K562 (cell line): ENCODE measurements around the gene SDCBP2. TPM values are rescaled to one million over a fixed set of nuclear protein-coding genes. Genes with fewer than 3 reads are reported as not detected.

Experiments
- ATAC-seq: fragments of 200-7000 bp; cut with Tn5 transposase; 3 replicates; pipeline ENCODE4 v1.9.1; 2020; ENCODE audit warnings: moderate library complexity
- BruUV-seq: library from RNA; stranded (reverse); fragments of 400-500 nt; replicated peaks from 2 replicates; lab custom pipeline; 2021; lab: Mats Ljungman, UMichigan
- CTCF ChIA-PET: fragments of 300-600 bp; formaldehyde crosslinking; extraction: SDS; loops from one replicate; lab custom pipeline; 2021; ENCODE audit warnings: low intra/inter-chr PET ratio; lab: Yijun Ruan, JAX
- POLR2A ChIA-PET: fragments of 300-600, 350-650 bp; sonication (Branson Sonifier 250); formaldehyde crosslinking; extraction: SDS; loops from one replicate; lab custom pipeline; 2021; ENCODE audit warnings: antibody characterized with exemption, inconsistent platforms; lab: Yijun Ruan, JAX
- DNase-seq, 4 experiments: peaks; one replicate each; pipeline versions ENCODE4 v3.0.0 to v3.0.0-alpha.2; 2011 to 2018; ENCODE audit warnings: low spot score in 3 of 4, mixed read lengths in 3 of 4; ENCODE audit errors: extremely low read depth in 1 of 4
- FAIRE-seq: peaks from 2 replicates; lab custom pipeline; 2011; peaks lifted over from hg19 to GRCh38; lab: Jason Lieb, UNC
- H2AFZ ChIP-seq: 2 replicates; pipeline ENCODE4 v1.6.0; 2011; ENCODE audit warnings: low read depth, low read length, control low read depth, inconsistent platforms
- H3K27ac ChIP-seq: fragments of 200-600 bp; 3 replicates; pipeline ENCODE4 v1.8.0; 2011; ENCODE audit warnings: low read depth, mild to moderate bottlenecking, control low read depth, inconsistent platforms, low read length, moderate library complexity, mixed read lengths; ENCODE audit errors: extremely low read depth
- H3K27me3 ChIP-seq, 2 experiments: fragments of 300-600 bp in 1 of 2; 2 replicates in 1 of 2; 3 replicates in 1 of 2; pipeline versions ENCODE4 v1.6.0 to v1.8.0; 2011; ENCODE audit warnings: inconsistent platforms in 2 of 2, low read length in 2 of 2, mild to moderate bottlenecking in 1 of 2, mixed read lengths in 1 of 2, moderate library complexity in 1 of 2; ENCODE audit not compliant: control insufficient read depth in 2 of 2, insufficient read depth in 2 of 2
- H3K36me3 ChIP-seq: fragments of 300-600 bp; 3 replicates; pipeline ENCODE4 v1.8.0; 2011; ENCODE audit warnings: mild to moderate bottlenecking, low read length, inconsistent platforms; ENCODE audit not compliant: control insufficient read depth, insufficient read depth
- H3K4me1 ChIP-seq, 2 experiments: fragments of 200-600 bp in 1 of 2; replicated peaks in 1 of 2; 2 replicates in 1 of 2; 3 replicates in 1 of 2; pipeline versions ENCODE4 v1.5.1 to v1.8.0; 2011; ENCODE audit warnings: inconsistent platforms in 2 of 2, low read length in 2 of 2, mild to moderate bottlenecking in 1 of 2, mixed read lengths in 1 of 2, moderate library complexity in 1 of 2; ENCODE audit not compliant: control insufficient read depth in 2 of 2, insufficient read depth in 2 of 2
- H3K4me2 ChIP-seq: 2 replicates; pipeline ENCODE4 v1.6.1; 2011; ENCODE audit warnings: low read length, control low read depth, inconsistent platforms, mixed read lengths; ENCODE audit not compliant: insufficient read depth
- H3K4me3 ChIP-seq: fragments of 200-600 bp; sonication (generic), shearing (Covaris generic); 2 replicates; pipeline ENCODE4 v1.5.1; 2016; ENCODE audit warnings: control low read depth, inconsistent platforms
- H3K79me2 ChIP-seq: fragments of 200-600 bp; 3 replicates; pipeline ENCODE4 v1.8.0; 2011; ENCODE audit warnings: low read length, inconsistent platforms; ENCODE audit not compliant: control insufficient read depth, insufficient read depth
- H3K9ac ChIP-seq, 2 experiments: 2 replicates each; pipeline versions ENCODE4 v1.6.0 to v1.6.1; 2011; ENCODE audit warnings: low read depth in 2 of 2, low read length in 2 of 2, control low read depth in 1 of 2, inconsistent platforms in 1 of 2, mild to moderate bottlenecking in 1 of 2, mixed read lengths in 1 of 2; ENCODE audit not compliant: insufficient read depth in 1 of 2
- H3K9me1 ChIP-seq: one replicate; pipeline ENCODE4 v1.6.0; 2011; ENCODE audit warnings: inconsistent platforms, mild to moderate bottlenecking, low read length, moderate library complexity; ENCODE audit not compliant: control insufficient read depth, insufficient read depth
- H3K9me3 ChIP-seq: replicated peaks from 2 replicates; pipeline ENCODE4 v1.5.1; 2011; ENCODE audit warnings: low read depth, low read length, inconsistent platforms; ENCODE audit not compliant: control insufficient read depth, insufficient read depth
- H4K20me1 ChIP-seq: replicated peaks from 2 replicates; pipeline ENCODE4 v1.6.1; 2011; ENCODE audit warnings: low read length, inconsistent platforms, mixed read lengths; ENCODE audit not compliant: control insufficient read depth, insufficient read depth
- E2F3 ChIP-seq: fragments of 250-450 bp; sonication (Bioruptor Pico); IDR thresholded peaks from 2 replicates; pipeline ENCODE4 v1.4.0; 2020; ENCODE audit warnings: mild to moderate bottlenecking
- KAT8 ChIP-seq: fragments of 450-650 bp; IDR thresholded peaks from 2 replicates; pipeline ENCODE4 v1.6.1; 2016; ENCODE audit warnings: low read depth, mild to moderate bottlenecking
- POLR3A ChIP-seq: IDR thresholded peaks from 2 replicates; pipeline ENCODE4 v1.6.1; 2011; ENCODE audit warnings: borderline replicate concordance, mild to moderate bottlenecking, moderate library complexity; ENCODE audit not compliant: insufficient read length, insufficient read depth; ENCODE audit errors: extremely low read depth
- STAG1 ChIP-seq: sonication (generic); formaldehyde crosslinking; IDR thresholded peaks from 2 replicates; pipeline ENCODE4 v1.5.0; 2020; ENCODE audit warnings: missing genetic modification reagents, borderline replicate concordance
- ZNF224 ChIP-seq: sonication (generic); formaldehyde crosslinking; IDR thresholded peaks from 2 replicates; pipeline ENCODE4 v1.8.0; 2022; ENCODE audit warnings: mild to moderate bottlenecking, missing genetic modification reagents
- ZNF76 ChIP-seq: fragments of 250-450 bp; sonication (Bioruptor Pico); IDR thresholded peaks from 2 replicates; pipeline ENCODE4 v1.4.0; 2020; ENCODE audit warnings: mild to moderate bottlenecking, moderate library complexity, borderline replicate concordance
- WGBS: fragments of 100-300 bp; shearing (Covaris generic); methylation state at CpG from one replicate; pipeline ENCODE4 v1.1.6; 2016; ENCODE audit warnings: low coverage, mixed read lengths; ENCODE audit not compliant: insufficient coverage; ENCODE audit errors: missing lambda C conversion rate; 5-methylcytosine and 5-hydroxymethylcytosine counted together
- in situ Hi-C: fragments of 300-500 bp; cut with MboI; formaldehyde crosslinking; loops from 4 replicates; pipeline ENCODE4 v1.15.0; 2018; ENCODE audit warnings: inconsistent platforms, mixed read lengths
- intact Hi-C: fragments of 100-400 bp; cut with micrococcal nuclease; formaldehyde crosslinking; loops from 2 replicates; pipeline ENCODE4 v1.14.2; 2022
- polyA plus RNA-seq, 8 experiments: library from polyadenylated mRNA; depleted of rRNA in 4 of 8; stranded (reverse) in 5 of 8; unstranded in 3 of 8; fragments of >200 nt; fragmentation: Nextera tagmentation in 2 of 8; fragmentation: Illumina TruSeq in 1 of 8; extraction: Ambion mirVana in 2 of 8; extraction: Trizol in 1 of 8; gene quantifications; 2 replicates each; pipeline versions ENCODE4 v1.2.1 to v1.2.3, GENCODE V29; 2011 to 2014; ENCODE audit warnings: inconsistent platforms in 1 of 8, missing spikeins in 1 of 8
- total RNA-seq, 7 experiments: library from RNA; depleted of rRNA in 6 of 7; stranded (reverse); fragments of >200 nt in 6 of 7; fragmentation: Illumina TruSeq in 2 of 7; extraction: Trizol in 2 of 7; gene quantifications; 2 replicates each; pipeline versions ENCODE4 v1.2.1 to v1.2.3, GENCODE V29; 2011 to 2021; ENCODE audit warnings: low replicate concordance in 1 of 7
- TF ChIP-seq, protein P1 (sequence below): sonication (generic); formaldehyde crosslinking; IDR thresholded peaks from 2 replicates; pipeline ENCODE4 v1.5.0; 2020; ENCODE audit warnings: missing genetic modification reagents
- TF ChIP-seq, protein P2 (sequence below): fragments of 250-450 bp; sonication (Bioruptor Pico); IDR thresholded peaks from 2 replicates; pipeline ENCODE4 v1.4.0; 2020; ENCODE audit warnings: mild to moderate bottlenecking, moderate library complexity
- TF ChIP-seq, protein P3 (sequence below): fragments of 250-450 bp; sonication (Bioruptor Pico); IDR thresholded peaks from 2 replicates; pipeline ENCODE4 v1.8.0; 2022; ENCODE audit warnings: moderate library complexity, mild to moderate bottlenecking, inconsistent platforms

The SDCBP2 gene
- total and polyA plus RNA-seq, 9 of the 15 experiments (the other 6 are each of a cell fraction or from before 2014, with no cell fraction given): 0.06 to 1.2 (median 0.80) TPM

DNA sequence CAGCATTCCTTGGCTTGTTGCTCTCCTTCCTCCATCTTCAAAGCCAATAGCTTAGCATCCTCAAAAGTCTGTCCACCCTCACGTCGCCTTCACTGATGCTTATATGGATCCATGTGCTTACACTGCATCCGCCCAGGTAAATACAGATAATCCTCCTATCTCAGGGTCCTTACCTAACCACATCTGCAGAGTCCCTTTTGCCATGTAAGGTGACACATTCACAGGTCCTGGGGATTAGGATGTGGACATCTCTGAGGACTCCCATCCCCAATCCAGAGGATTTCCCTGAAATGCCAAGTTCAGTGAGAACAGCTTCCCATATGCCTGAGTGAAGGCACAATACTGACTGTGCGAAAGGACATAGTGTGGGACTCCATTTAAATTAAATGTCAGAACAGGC is 38.5 kb upstream of the SDCBP2 start:
- ATAC-seq (no peak), FAIRE-seq (no peak), DNase-seq (no peak)
- H3K4me2 ChIP-seq: no peak overlapping the region
- intact Hi-C loops (no loop called here), in situ Hi-C loops (loop anchor here (10.0 kb wide), 1 partner anchor 257 kb away; the partner anchor contains the start of gene SIRPB1)
- no peak overlapping the region for H3K9ac ChIP-seq
- H3K9me3 ChIP-seq: no peaks in the 10 kb centered on the region
- no peak overlapping the region for H3K27ac ChIP-seq
- CTCF ChIA-PET: no interaction called here
- H2AFZ ChIP-seq: no peak overlapping the region
- H3K4me1 ChIP-seq: peaks cover 0 to 4% of the 10 kb centered on the region in 2 experiments; a peak in 2 of 5 replicates
- no peaks in the 10 kb centered on the region for H4K20me1 ChIP-seq
- no peaks in the 10 kb centered on the region for H3K9me1 ChIP-seq
- H3K79me2 ChIP-seq: no peaks in the 10 kb centered on the region; the same call in 2 of the 3 replicates
- no peaks in the 10 kb centered on the region for H3K27me3 ChIP-seq
- H3K4me3 ChIP-seq: no peak overlapping the region
- TF ChIP-seq, protein P1, sequence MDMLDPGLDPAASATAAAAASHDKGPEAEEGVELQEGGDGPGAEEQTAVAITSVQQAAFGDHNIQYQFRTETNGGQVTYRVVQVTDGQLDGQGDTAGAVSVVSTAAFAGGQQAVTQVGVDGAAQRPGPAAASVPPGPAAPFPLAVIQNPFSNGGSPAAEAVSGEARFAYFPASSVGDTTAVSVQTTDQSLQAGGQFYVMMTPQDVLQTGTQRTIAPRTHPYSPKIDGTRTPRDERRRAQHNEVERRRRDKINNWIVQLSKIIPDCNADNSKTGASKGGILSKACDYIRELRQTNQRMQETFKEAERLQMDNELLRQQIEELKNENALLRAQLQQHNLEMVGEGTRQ (CRISPR knock-in tag): no peak
- TF ChIP-seq ZNF76 (no peak), POLR3A (no peak), E2F3 (CRISPR knock-in tag) (no peak), ZNF224 (no peak), STAG1 (CRISPR knock-in tag) (no peak), KAT8 (no peak)
- TF ChIP-seq, protein P2, sequence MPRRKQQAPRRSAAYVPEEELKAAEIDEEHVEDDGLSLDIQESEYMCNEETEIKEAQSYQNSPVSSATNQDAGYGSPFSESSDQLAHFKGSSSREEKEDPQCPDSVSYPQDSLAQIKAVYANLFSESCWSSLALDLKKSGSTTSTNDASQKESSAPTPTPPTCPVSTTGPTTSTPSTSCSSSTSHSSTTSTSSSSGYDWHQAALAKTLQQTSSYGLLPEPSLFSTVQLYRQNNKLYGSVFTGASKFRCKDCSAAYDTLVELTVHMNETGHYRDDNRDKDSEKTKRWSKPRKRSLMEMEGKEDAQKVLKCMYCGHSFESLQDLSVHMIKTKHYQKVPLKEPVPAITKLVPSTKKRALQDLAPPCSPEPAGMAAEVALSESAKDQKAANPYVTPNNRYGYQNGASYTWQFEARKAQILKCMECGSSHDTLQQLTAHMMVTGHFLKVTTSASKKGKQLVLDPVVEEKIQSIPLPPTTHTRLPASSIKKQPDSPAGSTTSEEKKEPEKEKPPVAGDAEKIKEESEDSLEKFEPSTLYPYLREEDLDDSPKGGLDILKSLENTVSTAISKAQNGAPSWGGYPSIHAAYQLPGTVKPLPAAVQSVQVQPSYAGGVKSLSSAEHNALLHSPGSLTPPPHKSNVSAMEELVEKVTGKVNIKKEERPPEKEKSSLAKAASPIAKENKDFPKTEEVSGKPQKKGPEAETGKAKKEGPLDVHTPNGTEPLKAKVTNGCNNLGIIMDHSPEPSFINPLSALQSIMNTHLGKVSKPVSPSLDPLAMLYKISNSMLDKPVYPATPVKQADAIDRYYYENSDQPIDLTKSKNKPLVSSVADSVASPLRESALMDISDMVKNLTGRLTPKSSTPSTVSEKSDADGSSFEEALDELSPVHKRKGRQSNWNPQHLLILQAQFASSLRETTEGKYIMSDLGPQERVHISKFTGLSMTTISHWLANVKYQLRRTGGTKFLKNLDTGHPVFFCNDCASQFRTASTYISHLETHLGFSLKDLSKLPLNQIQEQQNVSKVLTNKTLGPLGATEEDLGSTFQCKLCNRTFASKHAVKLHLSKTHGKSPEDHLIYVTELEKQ (CRISPR knock-in tag): no peak
- TF ChIP-seq, protein P3, sequence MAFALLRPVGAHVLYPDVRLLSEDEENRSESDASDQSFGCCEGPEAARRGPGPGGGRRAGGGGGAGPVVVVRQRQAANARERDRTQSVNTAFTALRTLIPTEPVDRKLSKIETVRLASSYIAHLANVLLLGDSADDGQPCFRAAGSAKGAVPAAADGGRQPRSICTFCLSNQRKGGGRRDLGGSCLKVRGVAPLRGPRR: no peak
- WGBS: 92% methylated on average over 4 of the region's 4 CpGs
- POLR2A ChIA-PET: no interaction called here
- H3K36me3 ChIP-seq: peaks cover 48% of the 10 kb centered on the region; the same call in 2 of the 3 replicates
- no TSS peak for BruUV-seq
